HG03045 (cell line): ENCODE data around the gene DRC7.

Experiments used
- ATAC-seq: cut with Tn5 transposase; IDR thresholded peaks from one replicate; pipeline ENCODE4 v1.9.1; 2021; ENCODE audit warnings: mild to moderate bottlenecking, moderate library complexity; ENCODE audit not compliant: unreplicated experiment

Gene DRC7

GRCh38 chr16:57676553-57677085 lies 18.0 kb upstream of the DRC7 start:
- no peak for ATAC-seq

DNA sequence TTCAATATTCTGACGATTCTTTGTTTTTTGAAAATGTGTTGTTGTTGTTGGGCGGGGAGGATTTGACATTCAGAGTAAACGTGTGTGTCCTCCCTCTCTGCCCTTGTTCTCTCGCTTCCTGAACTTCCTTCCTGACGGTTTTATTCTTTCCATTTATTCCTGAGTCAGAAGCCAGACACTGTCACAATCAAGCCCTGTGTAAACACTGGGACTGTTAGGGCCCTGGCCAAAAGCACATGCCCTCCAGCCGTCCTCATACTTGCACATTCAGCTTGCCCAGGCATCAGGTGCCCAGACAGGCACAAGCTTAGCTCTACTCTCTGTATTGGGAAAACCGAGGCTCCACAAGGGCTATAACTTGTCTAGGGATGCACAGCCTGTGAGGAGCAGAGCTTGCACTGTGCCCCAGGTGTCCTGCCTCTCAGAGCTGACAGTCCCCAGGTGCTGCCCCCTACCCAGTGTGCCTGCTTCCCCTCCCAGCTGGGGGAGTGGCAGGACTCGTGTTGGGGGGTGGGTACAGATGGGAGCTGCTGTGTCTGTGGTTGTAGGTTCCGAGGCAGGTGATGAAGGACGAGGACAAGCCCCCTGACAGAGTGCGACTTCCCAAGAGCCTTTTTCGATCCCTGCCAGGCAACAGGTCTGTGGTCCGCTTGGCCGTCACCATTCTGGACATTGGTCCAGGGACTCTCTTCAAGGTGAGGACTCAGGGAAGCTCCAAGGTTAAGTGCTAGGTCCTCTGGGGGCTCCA lies 16.8 kb upstream of the DRC7 start:
- no peak for ATAC-seq

- no peak for ATAC-seq
Measured at GRCh38 chr16:57679016-57679415, 15.6 kb upstream of the DRC7 start.

DNA sequence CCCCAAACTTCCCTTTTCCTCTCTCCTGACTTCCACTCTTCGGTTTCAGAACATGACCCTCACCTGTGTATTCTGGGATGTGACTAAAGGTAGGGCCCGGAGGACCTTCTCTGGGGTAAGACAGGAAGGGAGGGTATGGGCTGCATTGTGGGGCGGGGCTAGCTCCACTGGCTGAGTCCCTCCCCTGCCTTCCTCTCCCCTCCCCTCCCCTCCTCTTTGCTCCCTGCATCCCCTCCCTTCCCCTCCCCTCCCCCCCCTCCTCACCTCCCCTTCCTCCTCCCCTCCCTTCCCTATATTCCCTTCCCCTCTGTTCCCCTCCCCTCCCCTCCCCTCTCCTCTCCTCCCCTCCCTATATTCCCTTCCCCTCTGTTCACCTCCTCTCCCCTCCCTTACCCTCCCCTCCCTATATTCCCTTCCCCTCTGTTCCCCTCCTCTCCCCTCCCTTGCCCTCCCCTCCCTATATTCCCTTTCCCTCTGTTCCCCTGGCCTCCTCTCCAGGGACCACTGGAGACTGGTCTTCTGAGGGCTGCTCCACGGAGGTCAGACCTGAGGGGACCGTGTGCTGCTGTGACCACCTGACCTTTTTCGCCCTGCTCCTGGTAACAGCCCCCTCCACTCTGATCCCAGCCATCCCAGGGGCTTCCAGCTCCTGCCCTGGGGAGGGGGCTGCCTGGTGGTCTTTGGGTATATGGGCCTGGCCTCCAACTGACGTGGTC lies 14.7 kb upstream of the DRC7 start:
- no peak for ATAC-seq

- ATAC-seq, result no peak
Measured at GRCh38 chr16:57680842-57681375, 13.7 kb upstream of the DRC7 start.

- ATAC-seq, result no peak
Measured at GRCh38 chr16:57681950-57682728, 12.5 kb upstream of the DRC7 start.

DNA sequence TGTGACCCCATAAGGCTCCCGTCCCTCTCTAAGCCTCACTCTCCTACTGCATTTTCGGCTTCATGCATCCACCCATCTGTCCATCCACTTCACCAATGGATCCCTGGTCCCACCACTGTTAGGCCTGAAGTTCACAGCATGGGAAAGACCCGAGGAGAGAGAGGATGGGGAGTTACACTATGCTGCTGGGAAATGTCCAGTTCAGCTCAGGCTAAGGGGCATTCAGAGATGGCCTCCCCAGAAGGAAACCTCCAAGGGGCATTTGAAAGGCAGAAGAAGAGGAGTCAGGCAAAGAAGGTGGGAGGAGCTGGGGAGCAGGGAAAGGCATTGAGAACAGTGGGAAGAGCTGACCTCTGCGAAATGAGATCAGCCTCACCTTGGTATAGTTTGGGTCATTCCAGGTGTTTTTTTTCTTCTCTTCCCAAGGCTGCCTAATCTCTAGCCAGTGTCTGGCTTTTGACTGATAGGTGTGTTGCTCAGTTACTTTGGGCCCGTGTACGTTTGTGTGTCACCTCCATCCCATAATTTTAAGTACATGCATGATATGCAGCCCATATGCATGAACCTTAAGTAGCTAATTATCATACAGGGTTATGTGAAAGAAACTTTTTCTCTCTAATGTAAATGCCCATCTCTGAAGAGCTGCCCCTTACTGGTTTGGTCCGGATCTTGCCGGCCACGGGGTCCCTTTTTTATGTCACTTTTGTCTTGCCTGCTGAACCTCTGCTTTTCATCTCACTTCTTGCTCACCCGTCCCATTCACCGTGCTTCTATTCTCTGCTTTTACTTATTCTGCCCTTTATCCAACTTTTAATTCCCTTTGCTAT lies 11.6 kb upstream of the DRC7 start:
- ATAC-seq, result no peak

DNA sequence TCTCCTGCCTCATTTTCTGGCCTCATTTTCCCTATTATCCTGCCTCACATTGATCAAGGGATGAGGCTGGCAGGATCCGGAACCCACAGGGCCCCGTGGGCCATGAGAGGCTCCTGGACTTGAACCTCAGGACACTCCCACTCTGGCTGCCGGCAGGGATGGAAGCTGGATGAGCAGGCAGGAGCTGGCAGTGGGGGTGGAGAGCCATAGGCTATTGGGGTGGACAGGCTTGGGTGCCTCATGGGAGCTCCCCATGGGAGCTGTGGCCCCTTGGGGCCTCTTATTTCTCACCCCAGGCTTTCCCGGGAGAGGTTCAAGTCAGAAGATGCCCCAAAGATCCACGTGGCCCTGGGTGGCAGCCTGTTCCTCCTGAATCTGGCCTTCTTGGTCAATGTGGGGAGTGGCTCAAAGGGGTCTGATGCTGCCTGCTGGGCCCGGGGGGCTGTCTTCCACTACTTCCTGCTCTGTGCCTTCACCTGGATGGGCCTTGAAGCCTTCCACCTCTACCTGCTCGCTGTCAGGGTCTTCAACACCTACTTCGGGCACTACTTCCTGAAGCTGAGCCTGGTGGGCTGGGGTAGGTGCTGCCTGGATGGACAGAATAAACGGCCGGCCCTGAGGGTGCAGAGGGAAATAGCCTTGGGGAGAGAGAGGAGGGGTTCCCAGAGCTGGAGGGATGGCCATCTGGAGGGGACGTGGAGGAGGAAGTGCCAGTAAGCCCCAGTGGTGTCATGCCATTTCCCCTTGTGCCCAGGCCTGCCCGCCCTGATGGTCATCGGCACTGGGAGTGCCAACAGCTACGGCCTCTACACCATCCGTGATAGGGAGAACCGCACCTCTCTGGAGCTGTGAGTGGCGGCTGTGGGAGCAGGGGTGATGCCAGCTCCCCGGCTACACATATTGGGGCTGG lies 10.7 kb upstream of the DRC7 start:
- no peak for ATAC-seq

DNA sequence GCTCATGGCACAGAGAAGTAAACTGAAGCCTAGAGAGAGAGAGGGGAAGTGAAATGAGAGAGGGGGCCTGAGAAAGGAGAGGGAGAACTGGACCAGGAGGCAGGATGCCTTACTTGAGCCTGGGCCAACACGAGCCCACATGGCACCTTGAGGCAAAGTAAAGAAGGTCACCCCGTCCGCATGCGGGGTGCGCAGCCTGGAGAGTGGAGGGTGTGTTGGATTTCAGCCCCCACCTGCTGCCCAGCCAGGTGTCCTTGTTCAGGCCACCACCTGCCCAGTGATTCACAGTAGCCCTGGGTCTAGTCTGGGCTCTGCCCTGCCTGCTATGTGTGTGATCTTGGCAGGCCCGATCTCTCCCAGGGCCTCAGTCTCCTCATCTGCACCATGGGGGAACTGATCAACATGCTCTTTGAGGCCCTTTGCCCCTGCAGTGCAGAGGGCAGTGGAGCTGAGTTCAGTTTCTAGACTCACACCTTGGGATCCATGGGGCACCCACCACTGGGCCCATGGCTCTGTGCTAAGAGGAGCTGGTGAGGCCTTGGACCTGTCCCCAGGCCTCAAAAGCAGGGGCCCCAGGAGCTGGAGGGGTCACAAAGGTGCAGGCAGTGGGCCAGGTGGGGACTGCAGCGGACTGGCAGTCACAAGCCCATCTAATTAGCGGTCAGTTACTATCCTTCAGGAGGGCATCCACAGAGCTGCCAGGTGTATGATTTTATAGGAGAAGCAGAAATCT lies 9.8 kb upstream of the DRC7 start:
- ATAC-seq, result no peak

DNA sequence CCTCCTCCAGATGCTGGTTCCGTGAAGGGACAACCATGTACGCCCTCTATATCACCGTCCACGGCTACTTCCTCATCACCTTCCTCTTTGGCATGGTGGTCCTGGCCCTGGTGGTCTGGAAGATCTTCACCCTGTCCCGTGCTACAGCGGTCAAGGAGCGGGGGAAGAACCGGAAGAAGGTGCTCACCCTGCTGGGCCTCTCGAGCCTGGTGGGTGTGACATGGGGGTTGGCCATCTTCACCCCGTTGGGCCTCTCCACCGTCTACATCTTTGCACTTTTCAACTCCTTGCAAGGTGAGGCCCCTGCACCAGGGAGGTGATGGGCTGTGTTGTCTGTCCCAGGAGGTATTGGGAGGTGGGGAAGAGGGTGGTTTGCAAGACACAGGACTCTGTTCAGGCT lies 9.0 kb upstream of the DRC7 start:
- no peak for ATAC-seq

- no peak for ATAC-seq
Measured at GRCh38 chr16:57686577-57686976, 8.0 kb upstream of the DRC7 start.

- no peak for ATAC-seq
Measured at GRCh38 chr16:57687363-57687929, 7.2 kb upstream of the DRC7 start.

- ATAC-seq, result no peak
Measured at GRCh38 chr16:57688487-57688986, 6.1 kb upstream of the DRC7 start.

DNA sequence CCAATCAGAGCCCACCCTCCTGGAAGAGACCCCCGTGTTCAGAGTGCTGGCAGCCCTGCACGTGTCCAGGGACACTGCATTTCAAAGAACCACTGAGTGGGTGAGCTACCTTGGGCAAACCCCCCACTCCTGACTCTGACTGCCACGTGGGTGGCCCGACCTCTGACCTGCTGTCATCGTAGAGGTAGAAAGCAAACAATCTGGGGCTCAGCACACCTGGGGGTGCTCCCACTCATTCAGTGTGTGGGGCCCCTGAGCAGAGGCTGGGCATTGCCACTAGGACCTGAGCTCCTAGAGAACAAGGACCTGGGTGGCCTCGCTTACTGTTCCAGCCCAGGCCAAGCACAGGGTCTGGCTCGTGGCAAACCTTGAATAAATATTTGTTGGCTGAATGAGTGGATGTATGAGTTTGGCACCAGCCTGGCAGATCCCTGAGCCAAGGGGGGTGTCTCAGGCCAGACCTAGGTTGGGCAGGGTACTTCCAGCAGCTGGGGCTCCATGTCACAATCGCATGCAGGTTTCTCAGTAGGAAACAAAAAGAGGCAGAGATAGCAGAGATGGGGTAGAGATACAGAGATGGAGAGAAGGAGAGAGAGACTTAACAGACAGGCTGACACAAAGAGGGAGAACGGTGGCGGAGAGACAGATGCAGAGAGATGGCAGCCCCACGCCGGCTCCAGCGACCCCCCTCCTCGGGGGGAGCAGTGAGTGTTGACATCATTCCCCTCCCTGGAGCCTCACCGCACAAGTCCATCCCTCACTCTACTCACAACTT lies 5.4 kb upstream of the DRC7 start:
- ATAC-seq, result no peak

DNA sequence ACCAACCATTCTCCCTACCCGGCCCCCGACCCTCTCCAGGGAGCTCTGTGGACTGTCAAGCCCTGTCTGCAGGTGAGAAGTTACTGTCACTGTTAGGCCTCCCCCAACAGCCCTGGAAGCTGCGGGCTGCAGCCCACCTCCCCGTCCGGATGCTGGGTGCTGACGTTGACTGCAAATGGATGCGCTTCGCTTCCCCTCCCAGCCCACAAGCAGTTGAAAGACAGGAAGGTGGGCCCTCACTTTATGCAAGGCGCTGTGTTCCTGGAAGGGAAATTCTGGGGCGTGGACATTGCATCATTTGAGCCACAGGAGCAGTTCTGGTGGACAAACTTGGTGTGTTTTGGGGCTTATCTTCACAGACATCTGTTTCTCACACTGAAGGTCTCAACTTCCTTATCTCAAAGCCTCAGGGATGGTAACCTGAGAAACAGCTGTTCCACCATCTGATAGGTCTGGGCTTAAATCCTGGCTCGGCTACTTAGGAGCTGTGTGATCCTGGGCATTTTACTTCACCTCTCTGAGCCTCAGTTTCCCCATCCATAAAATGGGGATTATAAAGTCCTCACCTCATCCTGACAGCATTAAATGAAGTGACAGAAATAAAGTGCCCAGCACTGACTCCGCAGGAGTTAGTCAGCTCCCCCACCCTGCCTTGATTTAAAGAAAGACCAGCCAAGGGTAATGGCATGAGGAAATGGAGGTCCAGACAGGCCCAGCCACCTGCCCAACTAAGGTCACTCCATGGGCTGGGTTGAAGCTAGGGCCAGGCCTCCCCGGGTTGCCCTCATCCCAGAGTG lies 4.6 kb upstream of the DRC7 start:
- peak; percentile 56 for ATAC-seq

GRCh38 chr16:57690782-57691471 lies 3.7 kb upstream of the DRC7 start:
- no peak for ATAC-seq
